Astrocyte of the cerebellum (primary cell): ENCODE data around the gene PPFIA2.

Experiments used
- DNase-seq: peaks from one replicate; pipeline ENCODE4 v3.0.0-alpha.2; 2011; ENCODE audit warnings: low read depth
- H3K4me3 ChIP-seq: 2 replicates; pipeline ENCODE4 v1.5.1; 2011; ENCODE audit warnings: mild to moderate bottlenecking, low read depth, low read length, moderate library complexity
- CTCF ChIP-seq: IDR thresholded peaks from 2 replicates; pipeline ENCODE4 v1.5.1; 2012; ENCODE audit warnings: low read length, low read depth, moderate library complexity, mild to moderate bottlenecking; ENCODE audit errors: missing control alignments
- in situ Hi-C: cut with HindIII; loops from 2 replicates; pipeline ENCODE4 v1.10.0; 2017; ENCODE audit warnings: low sequenced_read_pairs

The PPFIA2 gene

DNA sequence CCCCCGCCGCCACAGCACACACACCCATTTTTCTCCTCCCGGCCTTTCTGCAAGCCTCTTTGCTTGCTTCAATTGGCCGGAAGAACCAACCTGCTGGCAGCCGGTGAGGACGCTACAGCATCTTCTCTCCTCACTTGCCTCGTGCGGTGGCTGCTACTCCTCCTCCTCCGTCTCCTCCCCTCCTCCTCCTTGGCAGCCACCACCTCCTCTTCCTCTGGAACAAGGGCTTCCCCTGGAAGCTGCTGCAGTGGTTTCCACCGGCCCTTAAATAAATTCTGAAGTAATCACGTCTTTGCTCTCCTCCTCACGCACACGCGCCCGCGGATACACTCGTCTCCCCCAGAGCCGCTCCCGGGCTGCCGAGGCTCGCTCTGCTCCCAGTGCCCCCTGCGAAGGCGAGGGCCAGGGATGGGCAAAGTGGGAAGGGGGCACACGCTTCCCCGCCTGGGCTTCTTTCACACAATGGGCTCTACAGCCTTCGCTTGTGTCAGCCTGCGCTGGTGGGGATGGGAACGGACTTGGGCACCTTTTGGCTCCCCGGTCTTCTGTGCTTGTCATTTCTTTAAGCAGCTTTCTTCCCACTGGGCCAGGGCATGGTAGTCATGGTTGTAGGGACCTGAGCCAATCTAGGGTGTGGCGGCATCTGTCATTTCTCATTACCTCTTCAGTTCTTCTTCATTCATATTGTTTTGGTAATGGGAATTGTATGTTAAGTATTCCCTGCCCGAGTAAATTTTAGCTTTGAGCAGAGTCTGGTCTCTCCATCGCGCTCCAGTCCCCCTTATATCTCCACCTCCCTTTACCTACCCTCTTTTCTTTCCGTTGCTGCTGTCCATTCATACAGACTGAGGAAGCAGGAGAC, at the start of gene PPFIA2:
PPFIA2 (minus strand) TSS at position 161 of the 862 bp plus-strand sequence.
- TF ChIP-seq CTCF = no peak

GRCh38 chr12:81800298-81801148, 41.4 kb upstream of the PPFIA2 start:
- no peak for TF ChIP-seq CTCF
- H3K4me3 ChIP-seq = no peak overlapping the region
- in situ Hi-C loops = no loop called here
- DNase-seq = no peak

More for the DNA sequence above, at the start of gene PPFIA2:
- H3K4me3 ChIP-seq = peak within 1 kb of the TSS; percentile 67
- peak; percentile 34 for DNase-seq
- in situ Hi-C loops = no loop called here

- in situ Hi-C loops = no loop called here
- TF ChIP-seq CTCF = no peak
- no peak overlapping the region for H3K4me3 ChIP-seq
- DNase-seq = no peak
These were observed 39.1 kb upstream of the PPFIA2 start for GRCh38 chr12:81798294-81798693.

DNA sequence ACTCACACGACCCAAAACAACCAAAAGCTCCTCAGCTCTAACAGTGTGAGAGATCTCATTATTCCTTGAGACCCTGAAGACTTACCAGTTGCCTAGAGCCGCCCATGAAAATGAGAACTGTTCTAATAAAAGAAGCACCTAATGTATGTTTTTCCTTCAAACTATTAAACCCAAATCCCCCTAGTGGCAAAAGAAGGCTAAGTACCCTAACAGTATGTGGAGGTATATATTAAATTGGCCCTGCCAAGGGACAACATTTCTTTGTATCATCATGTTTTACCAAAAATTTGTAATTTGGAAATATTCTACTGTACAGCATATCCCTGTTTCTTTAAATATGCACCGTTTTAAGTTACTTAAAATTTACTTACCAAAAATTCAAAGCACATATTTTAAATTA, 38.0 kb upstream of the PPFIA2 start:
- in situ Hi-C loops = no loop called here
- no peak for DNase-seq
- H3K4me3 ChIP-seq = no peak overlapping the region
- peak; percentile 45 for TF ChIP-seq CTCF

DNA sequence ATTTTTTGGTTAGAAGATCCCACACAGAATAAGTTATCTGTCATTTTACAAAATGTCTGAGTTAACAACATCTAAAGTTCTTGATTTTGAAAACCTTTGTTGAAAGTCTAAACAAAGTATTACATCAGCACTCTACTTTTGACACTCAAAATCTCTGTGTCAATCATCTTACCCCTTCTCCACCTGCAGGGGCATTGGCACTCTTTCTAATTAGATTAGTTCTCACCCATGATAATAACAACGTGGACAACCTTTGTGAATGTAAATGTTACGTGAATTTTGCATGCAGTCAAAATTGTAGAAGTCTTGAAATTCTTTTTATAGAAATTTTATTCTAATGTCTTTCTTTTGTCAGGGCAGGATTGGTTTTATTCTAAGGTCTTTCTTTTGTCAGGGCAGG, 33.5 kb upstream of the PPFIA2 start:
- TF ChIP-seq CTCF = no peak
- DNase-seq = no peak
- no peak overlapping the region for H3K4me3 ChIP-seq
- in situ Hi-C loops = no loop called here

- H3K4me3 ChIP-seq = no peak overlapping the region
- DNase-seq = no peak
- in situ Hi-C loops = no loop called here
- TF ChIP-seq CTCF = no peak
These were observed 20.1 kb upstream of the PPFIA2 start for GRCh38 chr12:81779216-81779615.
